ENCODE results near the gene PDE4B.

The PDE4B gene

GRCh38 chr1:66182551-66183178 is 390.0 kb downstream of the PDE4B start:
- DNase-seq (ENCODE audit: low read depth): peak; percentile 73

DNA sequence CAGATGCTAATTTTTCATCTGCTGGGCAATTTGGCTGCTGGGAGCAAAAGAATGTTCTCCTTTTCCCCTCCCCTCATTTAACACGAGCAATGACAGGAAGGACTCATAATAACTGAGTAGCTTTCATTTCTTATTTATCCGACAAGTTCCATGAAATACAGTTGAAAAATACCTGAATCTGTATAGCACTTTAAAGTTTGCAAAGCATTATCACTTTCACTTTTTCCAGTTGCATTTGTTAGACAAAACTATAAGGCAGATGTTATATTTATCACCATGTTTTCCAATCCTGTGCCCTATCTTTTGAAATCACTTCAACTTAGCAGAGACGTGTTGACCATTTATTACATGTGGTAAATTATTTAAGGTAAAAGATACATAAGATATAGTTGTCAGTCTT is 390.7 kb downstream of the PDE4B start:
- DNase-seq (ENCODE audit: low read depth): no peak

GRCh38 chr1:66197120-66197519 is 404.4 kb downstream of the PDE4B start:
- DNase-seq (ENCODE audit: low read depth): no peak

GRCh38 chr1:66197785-66198184 is 405.1 kb downstream of the PDE4B start:
- DNase-seq (ENCODE audit: low read depth): no peak

GRCh38 chr1:66206563-66207144 is 414.0 kb downstream of the PDE4B start:
- no peak for DNase-seq (ENCODE audit: low read depth)

DNA sequence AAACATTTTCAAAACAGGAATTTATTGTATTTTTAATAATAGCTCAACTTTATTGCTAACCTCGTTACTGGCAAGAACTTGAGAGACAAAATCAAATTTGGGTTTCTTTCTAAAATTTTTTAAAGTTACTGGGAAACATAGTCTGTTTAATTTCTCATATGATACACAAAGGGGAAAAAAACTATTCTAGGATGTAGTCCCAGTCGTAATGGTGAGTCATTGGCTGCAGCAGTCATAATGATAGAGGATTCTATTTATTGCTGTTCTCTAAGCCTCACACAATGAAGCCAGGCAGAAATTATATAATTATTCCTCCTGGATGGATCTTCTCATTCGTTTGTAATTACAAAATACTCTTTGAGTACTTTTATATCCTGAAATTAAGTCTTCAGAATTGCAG is 414.8 kb downstream of the PDE4B start:
- peak; percentile 57 for DNase-seq (ENCODE audit: low read depth)

DNA sequence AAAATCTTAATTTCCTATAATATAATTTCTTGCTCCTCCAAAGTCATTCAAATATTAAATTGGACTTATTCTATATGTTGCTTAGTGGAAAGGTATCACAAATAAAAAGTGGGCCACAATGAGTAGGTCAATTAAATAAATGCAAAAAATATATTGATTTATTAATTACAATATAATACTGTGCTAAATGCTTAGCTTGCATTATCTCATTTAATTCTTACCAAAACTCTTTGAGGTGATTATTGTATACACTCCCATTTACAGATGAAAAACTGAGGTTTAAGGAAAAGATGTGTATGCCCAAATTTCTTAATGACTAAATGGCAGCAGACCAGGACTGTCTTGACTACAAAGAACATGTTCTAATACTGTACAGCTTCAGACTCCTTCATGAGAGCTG is 415.9 kb downstream of the PDE4B start:
- DNase-seq (ENCODE audit: low read depth): no peak

DNA sequence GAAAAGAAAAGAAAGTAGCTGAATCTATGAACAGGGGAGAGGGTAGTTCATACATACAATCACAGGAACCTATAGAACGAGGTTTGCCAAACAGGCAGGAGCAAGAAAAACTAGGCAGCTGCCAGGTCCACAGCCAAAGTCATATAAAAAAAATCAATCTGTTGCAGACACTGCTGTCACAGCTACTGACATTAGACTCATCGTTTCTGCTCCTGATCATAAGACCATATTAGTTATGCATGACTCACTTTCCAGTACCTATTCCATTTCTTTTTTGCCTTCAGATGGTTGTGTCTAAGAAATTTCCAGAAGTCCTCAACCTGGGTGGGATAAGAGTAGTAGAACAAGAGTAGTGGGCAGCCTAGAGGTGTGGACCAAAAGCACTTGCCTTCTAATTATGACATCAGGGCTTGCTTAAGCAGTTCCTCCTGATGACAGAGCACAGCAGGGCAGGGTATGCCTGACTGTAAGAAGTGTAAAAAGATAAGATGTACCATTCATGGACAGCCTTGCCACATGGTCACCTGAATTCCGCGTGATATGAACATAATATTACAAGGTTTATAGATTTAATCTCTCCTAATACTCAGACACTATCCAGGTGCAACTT is 418.0 kb downstream of the PDE4B start:
- no peak for DNase-seq (ENCODE audit: low read depth)

DNA sequence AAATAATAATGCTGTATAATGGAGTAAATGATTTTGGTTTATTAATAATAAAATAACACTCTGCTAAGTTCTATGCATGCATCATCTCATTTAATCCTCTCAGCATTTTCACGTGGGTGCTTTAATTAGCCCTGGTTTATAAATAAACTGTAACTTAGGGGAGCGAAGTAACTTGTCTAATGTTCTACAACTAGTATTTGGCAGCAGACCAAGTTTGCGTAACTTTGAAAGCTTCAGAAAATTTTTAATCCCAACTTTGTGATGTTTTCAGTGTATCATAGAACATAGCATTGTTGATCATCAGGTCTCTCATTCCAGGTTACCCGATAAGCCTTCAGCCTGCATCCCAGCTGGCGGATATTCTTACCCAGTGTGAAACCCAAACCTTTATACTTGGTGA is 418.8 kb downstream of the PDE4B start:
- DNase-seq (ENCODE audit: low read depth): no peak

GRCh38 chr1:66213491-66213890 is 420.8 kb downstream of the PDE4B start:
- DNase-seq (ENCODE audit: low read depth): no peak

- DNase-seq (ENCODE audit: low read depth): no peak
These were observed 422.2 kb downstream of the PDE4B start for GRCh38 chr1:66214901-66215300.

DNA sequence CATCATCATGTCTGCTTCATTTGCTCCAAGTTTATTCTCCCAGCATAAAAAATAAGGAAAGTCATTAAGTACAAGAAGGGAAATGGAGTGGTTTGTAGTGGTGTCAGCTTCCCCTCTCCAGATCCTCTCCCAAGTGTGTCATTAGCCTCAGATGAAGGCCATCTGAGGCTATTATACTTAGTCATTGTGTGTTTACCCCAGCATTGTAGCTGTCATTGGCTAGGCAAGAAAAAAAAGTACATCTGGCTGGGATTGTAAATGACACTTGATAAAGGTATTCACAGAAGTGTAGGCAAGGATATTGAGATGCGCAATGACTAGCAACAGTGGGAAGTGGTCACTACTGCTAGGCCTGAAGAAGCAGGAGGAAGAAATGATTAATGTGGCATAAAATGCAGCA is 424.3 kb downstream of the PDE4B start:
- peak; percentile 88 for DNase-seq (ENCODE audit: low read depth)

GRCh38 chr1:66217561-66217960 is 424.9 kb downstream of the PDE4B start:
- no peak for DNase-seq (ENCODE audit: low read depth)

GRCh38 chr1:66220477-66220876 is 427.8 kb downstream of the PDE4B start:
- no peak for DNase-seq (ENCODE audit: low read depth)

DNA sequence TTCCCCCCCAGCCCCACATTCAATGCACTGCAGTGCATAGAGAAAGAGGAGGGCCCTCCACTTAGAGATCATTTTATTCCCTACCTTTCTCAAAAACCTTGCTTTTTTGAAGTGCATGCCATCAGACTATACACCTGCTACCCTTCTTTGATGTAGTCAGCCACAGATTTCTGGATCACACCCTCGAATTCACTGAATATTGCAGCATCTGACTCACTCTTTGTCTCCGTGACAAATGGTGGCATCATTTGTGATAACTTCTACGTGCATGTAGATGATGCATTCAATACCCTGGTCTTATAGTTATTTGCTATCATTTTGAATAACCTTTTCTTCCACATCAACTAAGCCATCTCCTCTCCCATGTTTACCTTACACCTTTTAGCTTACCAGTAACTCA is 431.0 kb downstream of the PDE4B start:
- DNase-seq (ENCODE audit: low read depth): no peak

GRCh38 chr1:66226985-66227384 is 434.3 kb downstream of the PDE4B start:
- DNase-seq (ENCODE audit: low read depth): no peak

DNA sequence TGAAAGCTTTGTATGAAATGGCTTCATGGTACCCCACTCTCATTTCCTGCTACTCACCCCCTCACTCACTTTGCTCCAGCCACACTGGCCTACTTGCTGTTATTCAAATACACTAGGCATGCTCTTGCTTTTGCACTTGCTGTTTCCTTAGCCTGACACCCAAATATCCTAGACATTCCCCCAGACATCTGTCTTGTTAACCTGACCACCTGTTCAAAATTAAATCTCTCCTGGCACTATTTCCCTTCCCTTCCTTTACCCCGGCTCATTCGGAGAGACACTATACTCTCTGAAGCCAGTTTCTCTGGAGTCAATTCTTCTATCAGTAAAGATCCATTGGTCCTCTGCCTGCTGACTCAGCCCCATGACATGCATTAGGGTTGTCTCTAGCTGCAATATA is 435.3 kb downstream of the PDE4B start:
- no peak for DNase-seq (ENCODE audit: low read depth)

DNA sequence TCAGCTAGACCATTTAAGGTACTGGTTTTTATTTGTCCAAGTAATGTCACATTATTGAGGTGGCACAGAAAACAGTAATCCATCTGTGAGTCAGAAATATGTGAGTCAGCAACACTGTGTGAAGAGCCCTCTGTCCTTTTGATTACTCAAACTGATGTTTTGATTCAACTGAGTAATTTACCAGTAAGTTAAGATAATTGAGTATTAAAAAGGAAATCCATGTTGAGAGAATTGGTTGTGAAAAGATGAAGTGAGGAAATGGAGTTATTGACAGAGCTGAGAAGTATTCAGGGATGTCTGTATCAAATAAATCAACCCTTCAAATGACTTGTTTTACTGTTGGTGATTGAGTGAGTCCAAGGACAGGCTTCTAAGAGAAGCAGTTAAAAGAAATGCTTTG is 438.5 kb downstream of the PDE4B start:
- no peak for DNase-seq (ENCODE audit: low read depth)

- no peak for DNase-seq (ENCODE audit: low read depth)
These were observed 439.2 kb downstream of the PDE4B start for GRCh38 chr1:66231681-66232463.

DNA sequence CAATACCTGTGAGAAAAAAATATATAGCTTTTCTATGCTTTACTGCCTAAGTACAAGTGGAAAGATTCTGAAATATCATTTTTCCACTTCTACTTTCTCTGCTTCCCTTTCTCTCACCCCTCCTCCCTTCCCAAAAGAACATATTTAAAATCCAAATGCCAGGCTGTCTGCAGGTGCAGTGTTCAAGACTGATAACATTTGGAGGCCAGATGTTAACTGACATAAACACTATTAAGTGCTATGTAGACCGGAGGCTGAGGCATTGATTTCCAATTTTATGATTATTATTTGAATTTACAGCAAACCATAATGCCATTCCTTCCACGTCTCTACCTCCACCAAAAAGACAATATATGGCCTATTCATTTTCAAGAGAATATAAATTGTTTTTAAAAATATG is 444.3 kb downstream of the PDE4B start:
- no peak for DNase-seq (ENCODE audit: low read depth)

GRCh38 chr1:66237722-66238479 is 445.2 kb downstream of the PDE4B start:
- DNase-seq (ENCODE audit: low read depth): no peak

- no peak for DNase-seq (ENCODE audit: low read depth)
These were observed 447.1 kb downstream of the PDE4B start for GRCh38 chr1:66239834-66240233.
